Ovary (tissue), 3 donors: ENCODE data around the gene ZSWIM6.

Experiments used
- POLR2A ChIP-seq: fragments of 450-650 bp; IDR thresholded peaks from one replicate; pipeline ENCODE4 v1.6.1; 2017; ENCODE audit warnings: antibody characterized with exemption, mild to moderate bottlenecking, moderate library complexity
- TF ChIP-seq, protein P1 (sequence below), 3 donors: fragments of 450-650 bp in 2 of 3; fragments of 200-600 bp in 1 of 3; IDR thresholded peaks; one replicate each; pipeline versions ENCODE4 v1.5.1 to v1.8.0; 2016 to 2022; ENCODE audit warnings: antibody characterized with exemption in 3 of 3, mild to moderate bottlenecking in 1 of 3
- donor health status: DM: no; HTN: no; CAD: no.

GRCh38 chr5:61334868-61335615, 3.0 kb downstream of the ZSWIM6 start:
- no peak for TF ChIP-seq POLR2A
- TF ChIP-seq, protein P1, sequence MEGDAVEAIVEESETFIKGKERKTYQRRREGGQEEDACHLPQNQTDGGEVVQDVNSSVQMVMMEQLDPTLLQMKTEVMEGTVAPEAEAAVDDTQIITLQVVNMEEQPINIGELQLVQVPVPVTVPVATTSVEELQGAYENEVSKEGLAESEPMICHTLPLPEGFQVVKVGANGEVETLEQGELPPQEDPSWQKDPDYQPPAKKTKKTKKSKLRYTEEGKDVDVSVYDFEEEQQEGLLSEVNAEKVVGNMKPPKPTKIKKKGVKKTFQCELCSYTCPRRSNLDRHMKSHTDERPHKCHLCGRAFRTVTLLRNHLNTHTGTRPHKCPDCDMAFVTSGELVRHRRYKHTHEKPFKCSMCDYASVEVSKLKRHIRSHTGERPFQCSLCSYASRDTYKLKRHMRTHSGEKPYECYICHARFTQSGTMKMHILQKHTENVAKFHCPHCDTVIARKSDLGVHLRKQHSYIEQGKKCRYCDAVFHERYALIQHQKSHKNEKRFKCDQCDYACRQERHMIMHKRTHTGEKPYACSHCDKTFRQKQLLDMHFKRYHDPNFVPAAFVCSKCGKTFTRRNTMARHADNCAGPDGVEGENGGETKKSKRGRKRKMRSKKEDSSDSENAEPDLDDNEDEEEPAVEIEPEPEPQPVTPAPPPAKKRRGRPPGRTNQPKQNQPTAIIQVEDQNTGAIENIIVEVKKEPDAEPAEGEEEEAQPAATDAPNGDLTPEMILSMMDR (IDR thresholded peaks at IDR 0.05), result no peak
